Measurements from ENCODE around the gene SLC41A3.

DNA sequence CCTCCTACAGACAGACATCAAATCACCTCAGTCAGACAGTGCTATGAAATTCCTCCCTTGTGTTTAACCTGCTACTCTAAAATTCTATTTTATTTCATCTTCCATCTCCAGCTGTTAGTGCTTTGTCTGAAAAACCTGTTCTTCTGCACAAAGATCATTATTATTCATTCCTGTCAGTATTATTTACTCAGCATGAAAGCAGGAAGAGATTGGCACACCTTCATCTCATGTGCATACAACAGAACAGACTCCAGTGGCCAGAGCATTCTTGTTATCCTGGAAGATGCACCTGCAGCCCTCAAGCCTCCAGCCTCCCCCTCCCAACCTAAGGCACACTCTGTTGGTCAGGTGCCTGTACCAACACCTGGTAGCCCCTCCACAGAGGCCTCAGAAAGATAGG lies 116.8 kb downstream of the SLC41A3 start:
- TF ChIP-seq, protein P1, sequence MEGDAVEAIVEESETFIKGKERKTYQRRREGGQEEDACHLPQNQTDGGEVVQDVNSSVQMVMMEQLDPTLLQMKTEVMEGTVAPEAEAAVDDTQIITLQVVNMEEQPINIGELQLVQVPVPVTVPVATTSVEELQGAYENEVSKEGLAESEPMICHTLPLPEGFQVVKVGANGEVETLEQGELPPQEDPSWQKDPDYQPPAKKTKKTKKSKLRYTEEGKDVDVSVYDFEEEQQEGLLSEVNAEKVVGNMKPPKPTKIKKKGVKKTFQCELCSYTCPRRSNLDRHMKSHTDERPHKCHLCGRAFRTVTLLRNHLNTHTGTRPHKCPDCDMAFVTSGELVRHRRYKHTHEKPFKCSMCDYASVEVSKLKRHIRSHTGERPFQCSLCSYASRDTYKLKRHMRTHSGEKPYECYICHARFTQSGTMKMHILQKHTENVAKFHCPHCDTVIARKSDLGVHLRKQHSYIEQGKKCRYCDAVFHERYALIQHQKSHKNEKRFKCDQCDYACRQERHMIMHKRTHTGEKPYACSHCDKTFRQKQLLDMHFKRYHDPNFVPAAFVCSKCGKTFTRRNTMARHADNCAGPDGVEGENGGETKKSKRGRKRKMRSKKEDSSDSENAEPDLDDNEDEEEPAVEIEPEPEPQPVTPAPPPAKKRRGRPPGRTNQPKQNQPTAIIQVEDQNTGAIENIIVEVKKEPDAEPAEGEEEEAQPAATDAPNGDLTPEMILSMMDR (conservative IDR thresholded peaks at IDR 0.05 in 1 of 2, IDR thresholded peaks at IDR 0.05 in 1 of 2; ENCODE audit: low read depth in 1 of 2, low read length in 2 of 2): no peak
- TF ChIP-seq EZH2 (IDR thresholded peaks at IDR 0.05; ENCODE audit: low read length, missing control alignments): no peak
